H9 (cell line): Measurements from ENCODE around the gene SLC34A2. TPM values are rescaled to one million over a fixed set of nuclear protein-coding genes. Genes with fewer than 3 reads are reported as not detected.

Experiments
- DNase-seq: peaks from one replicate; pipeline ENCODE4 v3.0.0-alpha.2; 2017
- H2AFZ ChIP-seq: one replicate; pipeline ENCODE4 v1.6.1; 2013; ENCODE audit warnings: mild to moderate bottlenecking, low read length, control low read depth, moderate library complexity
- H2AK5ac ChIP-seq: 2 replicates; pipeline ENCODE4 v1.6.1; 2013; ENCODE audit warnings: low read length, control low read depth, mixed read lengths; ENCODE audit not compliant: insufficient read length
- H2BK120ac ChIP-seq: one replicate; pipeline ENCODE4 v1.6.1; 2013; ENCODE audit warnings: low read depth, mild to moderate bottlenecking, low read length, control low read depth, inconsistent platforms; ENCODE audit not compliant: poor library complexity, severe bottlenecking
- H2BK12ac ChIP-seq: 2 replicates; pipeline ENCODE4 v1.6.1; 2013; ENCODE audit warnings: low read length, control low read depth, mixed read lengths, low read depth; ENCODE audit not compliant: insufficient read length
- H2BK15ac ChIP-seq: 2 replicates; pipeline ENCODE4 v1.6.1; 2013; ENCODE audit warnings: low read depth, low read length, control low read depth
- H2BK20ac ChIP-seq: one replicate; pipeline ENCODE4 v1.6.1; 2013; ENCODE audit warnings: low read depth, mild to moderate bottlenecking, low read length, control low read depth, inconsistent platforms; ENCODE audit not compliant: poor library complexity, severe bottlenecking
- H2BK5ac ChIP-seq: 2 replicates; pipeline ENCODE4 v1.6.1; 2013; ENCODE audit warnings: low read length, control low read depth, mixed read lengths; ENCODE audit not compliant: insufficient read length
- H3K14ac ChIP-seq: 2 replicates; pipeline ENCODE4 v1.6.1; 2013; ENCODE audit warnings: low read length, control low read depth; ENCODE audit not compliant: insufficient read depth
- H3K18ac ChIP-seq: 2 replicates; pipeline ENCODE4 v1.6.1; 2013; ENCODE audit warnings: low read depth, mild to moderate bottlenecking, mixed read lengths, low read length, control low read depth; ENCODE audit not compliant: insufficient read length
- H3K23ac ChIP-seq: 2 replicates; pipeline ENCODE4 v1.6.1; 2013; ENCODE audit warnings: low read length, control low read depth, mixed read lengths, low read depth; ENCODE audit not compliant: insufficient read length
- H3K23me2 ChIP-seq: 2 replicates; pipeline ENCODE4 v1.6.1; 2013; ENCODE audit warnings: low read depth, mild to moderate bottlenecking, mixed read lengths, low read length, control low read depth; ENCODE audit not compliant: insufficient read length, poor library complexity, severe bottlenecking
- H3K27ac ChIP-seq: 2 replicates; pipeline ENCODE4 v1.5.1; 2013; ENCODE audit warnings: low read length, control low read depth, mixed read lengths, low read depth; ENCODE audit not compliant: insufficient read length
- H3K27me3 ChIP-seq: 2 replicates; pipeline ENCODE4 v1.6.1; 2013; ENCODE audit warnings: low read length, control low read depth, inconsistent platforms; ENCODE audit not compliant: insufficient read depth
- H3K4ac ChIP-seq: 2 replicates; pipeline ENCODE4 v1.6.1; 2013; ENCODE audit warnings: low read depth, mild to moderate bottlenecking, control low read depth, inconsistent platforms, low read length, moderate library complexity
- H3K4me1 ChIP-seq: 2 replicates; pipeline ENCODE4 v1.6.1; 2013; ENCODE audit warnings: low read length, control low read depth, inconsistent platforms; ENCODE audit not compliant: insufficient read depth
- H3K4me2 ChIP-seq: 2 replicates; pipeline ENCODE4 v1.6.1; 2013; ENCODE audit warnings: low read length, control low read depth, mixed read lengths; ENCODE audit not compliant: insufficient read length, insufficient read depth
- H3K56ac ChIP-seq: 2 replicates; pipeline ENCODE4 v1.6.1; 2013; ENCODE audit warnings: low read depth, mild to moderate bottlenecking, mixed read lengths, low read length, control low read depth; ENCODE audit not compliant: insufficient read length
- H3K79me1 ChIP-seq: 2 replicates; pipeline ENCODE4 v1.6.1; 2013; ENCODE audit warnings: low read depth, mild to moderate bottlenecking, moderate library complexity, low read length, control low read depth, inconsistent platforms; ENCODE audit not compliant: insufficient read depth, poor library complexity, severe bottlenecking
- H3K79me2 ChIP-seq: 2 replicates; pipeline ENCODE4 v1.6.1; 2013; ENCODE audit warnings: low read length, control low read depth, inconsistent platforms; ENCODE audit not compliant: insufficient read depth
- H3K9ac ChIP-seq: 2 replicates; pipeline ENCODE4 v1.6.1; 2013; ENCODE audit warnings: low read length, control low read depth, mixed read lengths; ENCODE audit not compliant: insufficient read length; ENCODE audit errors: extremely low read depth
- H3K9me3 ChIP-seq: one replicate; pipeline ENCODE4 v1.6.1; 2013; ENCODE audit warnings: low read depth, low read length, inconsistent platforms; ENCODE audit not compliant: control insufficient read depth
- H3T11ph ChIP-seq: one replicate; pipeline ENCODE4 v1.6.1; 2013; ENCODE audit warnings: mild to moderate bottlenecking, low read length, control low read depth, inconsistent platforms
- H4K20me1 ChIP-seq: one replicate; pipeline ENCODE4 v1.6.1; 2013; ENCODE audit not compliant: control insufficient read depth, insufficient read length, insufficient read depth
- H4K5ac ChIP-seq: 2 replicates; pipeline ENCODE4 v1.6.1; 2013; ENCODE audit warnings: low read depth, mild to moderate bottlenecking, mixed read lengths, low read length, control low read depth; ENCODE audit not compliant: insufficient read length
- H4K8ac ChIP-seq: replicated peaks from 2 replicates; pipeline ENCODE4 v1.6.1; 2013; ENCODE audit warnings: low read length, control low read depth, mixed read lengths, low read depth; ENCODE audit not compliant: insufficient read length
- H4K91ac ChIP-seq: 2 replicates; pipeline ENCODE4 v1.6.1; 2013; ENCODE audit warnings: low read depth, mild to moderate bottlenecking, moderate library complexity, mixed read lengths, low read length, control low read depth; ENCODE audit not compliant: insufficient read length
- H3K27ac Mint-ChIP-seq, 3 experiments: 2 replicates in 2 of 3; 3 replicates in 1 of 3; pipeline ENCODE4 v1.8.0; 2020 to 2021; ENCODE audit warnings: mixed read lengths in 3 of 3, mild to moderate bottlenecking in 1 of 3, moderate library complexity in 1 of 3
- H3K27me3 Mint-ChIP-seq: 2 replicates; pipeline ENCODE4 v1.8.0; 2021; ENCODE audit warnings: low read depth, mild to moderate bottlenecking, moderate library complexity, mixed read lengths
- H3K36me3 Mint-ChIP-seq, 3 experiments: 2 replicates in 2 of 3; 3 replicates in 1 of 3; pipeline ENCODE4 v1.8.0; 2020 to 2021; ENCODE audit warnings: low read depth in 3 of 3, mixed read lengths in 3 of 3; ENCODE audit not compliant: insufficient read depth in 1 of 3
- H3K4me1 Mint-ChIP-seq, 2 experiments: 2 replicates each; pipeline ENCODE4 v1.8.0; 2020; ENCODE audit warnings: mixed read lengths in 2 of 2
- H3K4me3 Mint-ChIP-seq, 2 experiments: 2 replicates in 1 of 2; 3 replicates in 1 of 2; pipeline ENCODE4 v1.8.0; 2020 to 2021; ENCODE audit warnings: mild to moderate bottlenecking in 2 of 2, mixed read lengths in 2 of 2, moderate library complexity in 1 of 2
- H3K9me3 Mint-ChIP-seq, 2 experiments: 2 replicates in 1 of 2; 3 replicates in 1 of 2; pipeline ENCODE4 v1.8.0; 2020; ENCODE audit warnings: mild to moderate bottlenecking in 2 of 2, mixed read lengths in 2 of 2, moderate library complexity in 1 of 2
- CTCF ChIP-seq: fragments of 200-600 bp; sonication (generic); conservative IDR thresholded peaks from 3 replicates; pipeline ENCODE4 v1.8.0; 2021; ENCODE audit warnings: antibody characterized with exemption, mild to moderate bottlenecking
- WGBS: extraction: QIAGEN DNeasy Blood & Tissue Kit; methylation state at CpG from one replicate; pipeline ENCODE4 v1.1.7; 2013; ENCODE audit warnings: missing lambda C conversion rate, low lambda C conversion rate, mixed read lengths; ENCODE audit not compliant: insufficient read length; ENCODE audit errors: extremely low coverage; 5-methylcytosine and 5-hydroxymethylcytosine counted together
- total RNA-seq: library from RNA; stranded (reverse); gene quantifications from 2 replicates; pipeline ENCODE4 v1.2.1, GENCODE V29; 2021

Gene SLC34A2
- total RNA-seq, 1 experiment from 2014 or later, result 0.57 TPM

GRCh38 chr4:25696409-25696808 lies 40.8 kb downstream of the SLC34A2 start:
- H4K20me1 ChIP-seq, result no peaks in the 10 kb centered on the region
- H3K9ac ChIP-seq, result no peak overlapping the region
- Mint-ChIP-seq H3K9me3 (peaks cover 12 to 13% of the 10 kb centered on the region in 2 experiments), H3K4me1 (peaks cover 10 to 14% of the 10 kb centered on the region in 2 experiments), H3K4me3 (no peak overlapping the region), H3K27ac (no peak overlapping the region), H3K27me3 (no peaks in the 10 kb centered on the region; the same call in 1 of the 2 replicates), H3K36me3 (peaks cover 4 to 11% (median 6%) of the 10 kb centered on the region in 3 experiments)
- no peak overlapping the region for H4K8ac ChIP-seq
- no peaks in the 10 kb centered on the region for H3K23me2 ChIP-seq
- H3K4ac ChIP-seq, result no peak overlapping the region
- no peaks in the 10 kb centered on the region for H3K79me2 ChIP-seq
- H4K5ac ChIP-seq, result no peak overlapping the region
- H3K79me1 ChIP-seq, result no peaks in the 10 kb centered on the region
- WGBS, result no CpG with 5 or more reads among the region's 5 CpGs
- H2AFZ ChIP-seq, result no peak overlapping the region
- H3K18ac ChIP-seq, result no peak overlapping the region
- H4K91ac ChIP-seq, result no peak overlapping the region
- H2BK120ac ChIP-seq, result no peak overlapping the region
- no peak for DNase-seq
- no peak overlapping the region for H3K4me2 ChIP-seq
- H2BK15ac ChIP-seq, result no peak overlapping the region
- no peak overlapping the region for H2AK5ac ChIP-seq
- H2BK12ac ChIP-seq, result no peak overlapping the region
- H3K56ac ChIP-seq, result no peak overlapping the region
- H3K14ac ChIP-seq, result no peak overlapping the region
- H2BK5ac ChIP-seq, result no peak overlapping the region
- no peaks in the 10 kb centered on the region for H3K9me3 ChIP-seq
- H3K23ac ChIP-seq, result no peak overlapping the region
- no peak for TF ChIP-seq CTCF
- no peak overlapping the region for H3T11ph ChIP-seq
- no peak overlapping the region for H3K27ac ChIP-seq
- H3K4me1 ChIP-seq, result no peaks in the 10 kb centered on the region
- no peak overlapping the region for H2BK20ac ChIP-seq
- H3K27me3 ChIP-seq, result no peaks in the 10 kb centered on the region
